H9 (cell line): ENCODE results near the gene LRRFIP1. TPM values are rescaled to one million over a fixed set of nuclear protein-coding genes. Genes with fewer than 3 reads are reported as not detected.

Experiments
- DNase-seq: peaks from one replicate; pipeline ENCODE4 v3.0.0-alpha.2; 2017
- H2AFZ ChIP-seq: one replicate; pipeline ENCODE4 v1.6.1; 2013; ENCODE audit warnings: mild to moderate bottlenecking, low read length, control low read depth, moderate library complexity
- H2AK5ac ChIP-seq: 2 replicates; pipeline ENCODE4 v1.6.1; 2013; ENCODE audit warnings: low read length, control low read depth, mixed read lengths; ENCODE audit not compliant: insufficient read length
- H2BK120ac ChIP-seq: one replicate; pipeline ENCODE4 v1.6.1; 2013; ENCODE audit warnings: low read depth, mild to moderate bottlenecking, low read length, control low read depth, inconsistent platforms; ENCODE audit not compliant: poor library complexity, severe bottlenecking
- H2BK12ac ChIP-seq: 2 replicates; pipeline ENCODE4 v1.6.1; 2013; ENCODE audit warnings: low read length, control low read depth, mixed read lengths, low read depth; ENCODE audit not compliant: insufficient read length
- H2BK15ac ChIP-seq: 2 replicates; pipeline ENCODE4 v1.6.1; 2013; ENCODE audit warnings: low read depth, low read length, control low read depth
- H2BK20ac ChIP-seq: one replicate; pipeline ENCODE4 v1.6.1; 2013; ENCODE audit warnings: low read depth, mild to moderate bottlenecking, low read length, control low read depth, inconsistent platforms; ENCODE audit not compliant: poor library complexity, severe bottlenecking
- H2BK5ac ChIP-seq: 2 replicates; pipeline ENCODE4 v1.6.1; 2013; ENCODE audit warnings: low read length, control low read depth, mixed read lengths; ENCODE audit not compliant: insufficient read length
- H3K14ac ChIP-seq: 2 replicates; pipeline ENCODE4 v1.6.1; 2013; ENCODE audit warnings: low read length, control low read depth; ENCODE audit not compliant: insufficient read depth
- H3K18ac ChIP-seq: 2 replicates; pipeline ENCODE4 v1.6.1; 2013; ENCODE audit warnings: low read depth, mild to moderate bottlenecking, mixed read lengths, low read length, control low read depth; ENCODE audit not compliant: insufficient read length
- H3K23ac ChIP-seq: 2 replicates; pipeline ENCODE4 v1.6.1; 2013; ENCODE audit warnings: low read length, control low read depth, mixed read lengths, low read depth; ENCODE audit not compliant: insufficient read length
- H3K23me2 ChIP-seq: 2 replicates; pipeline ENCODE4 v1.6.1; 2013; ENCODE audit warnings: low read depth, mild to moderate bottlenecking, mixed read lengths, low read length, control low read depth; ENCODE audit not compliant: insufficient read length, poor library complexity, severe bottlenecking
- H3K27ac ChIP-seq: 2 replicates; pipeline ENCODE4 v1.5.1; 2013; ENCODE audit warnings: low read length, control low read depth, mixed read lengths, low read depth; ENCODE audit not compliant: insufficient read length
- H3K27me3 ChIP-seq: 2 replicates; pipeline ENCODE4 v1.6.1; 2013; ENCODE audit warnings: low read length, control low read depth, inconsistent platforms; ENCODE audit not compliant: insufficient read depth
- H3K4ac ChIP-seq: 2 replicates; pipeline ENCODE4 v1.6.1; 2013; ENCODE audit warnings: low read depth, mild to moderate bottlenecking, control low read depth, inconsistent platforms, low read length, moderate library complexity
- H3K4me1 ChIP-seq: 2 replicates; pipeline ENCODE4 v1.6.1; 2013; ENCODE audit warnings: low read length, control low read depth, inconsistent platforms; ENCODE audit not compliant: insufficient read depth
- H3K4me2 ChIP-seq: 2 replicates; pipeline ENCODE4 v1.6.1; 2013; ENCODE audit warnings: low read length, control low read depth, mixed read lengths; ENCODE audit not compliant: insufficient read length, insufficient read depth
- H3K56ac ChIP-seq: 2 replicates; pipeline ENCODE4 v1.6.1; 2013; ENCODE audit warnings: low read depth, mild to moderate bottlenecking, mixed read lengths, low read length, control low read depth; ENCODE audit not compliant: insufficient read length
- H3K79me1 ChIP-seq: 2 replicates; pipeline ENCODE4 v1.6.1; 2013; ENCODE audit warnings: low read depth, mild to moderate bottlenecking, moderate library complexity, low read length, control low read depth, inconsistent platforms; ENCODE audit not compliant: insufficient read depth, poor library complexity, severe bottlenecking
- H3K79me2 ChIP-seq: 2 replicates; pipeline ENCODE4 v1.6.1; 2013; ENCODE audit warnings: low read length, control low read depth, inconsistent platforms; ENCODE audit not compliant: insufficient read depth
- H3K9ac ChIP-seq: 2 replicates; pipeline ENCODE4 v1.6.1; 2013; ENCODE audit warnings: low read length, control low read depth, mixed read lengths; ENCODE audit not compliant: insufficient read length; ENCODE audit errors: extremely low read depth
- H3K9me3 ChIP-seq: one replicate; pipeline ENCODE4 v1.6.1; 2013; ENCODE audit warnings: low read depth, low read length, inconsistent platforms; ENCODE audit not compliant: control insufficient read depth
- H3T11ph ChIP-seq: one replicate; pipeline ENCODE4 v1.6.1; 2013; ENCODE audit warnings: mild to moderate bottlenecking, low read length, control low read depth, inconsistent platforms
- H4K20me1 ChIP-seq: one replicate; pipeline ENCODE4 v1.6.1; 2013; ENCODE audit not compliant: control insufficient read depth, insufficient read length, insufficient read depth
- H4K5ac ChIP-seq: 2 replicates; pipeline ENCODE4 v1.6.1; 2013; ENCODE audit warnings: low read depth, mild to moderate bottlenecking, mixed read lengths, low read length, control low read depth; ENCODE audit not compliant: insufficient read length
- H4K8ac ChIP-seq: replicated peaks from 2 replicates; pipeline ENCODE4 v1.6.1; 2013; ENCODE audit warnings: low read length, control low read depth, mixed read lengths, low read depth; ENCODE audit not compliant: insufficient read length
- H4K91ac ChIP-seq: 2 replicates; pipeline ENCODE4 v1.6.1; 2013; ENCODE audit warnings: low read depth, mild to moderate bottlenecking, moderate library complexity, mixed read lengths, low read length, control low read depth; ENCODE audit not compliant: insufficient read length
- H3K27ac Mint-ChIP-seq, 3 experiments: 2 replicates in 2 of 3; 3 replicates in 1 of 3; pipeline ENCODE4 v1.8.0; 2020 to 2021; ENCODE audit warnings: mixed read lengths in 3 of 3, mild to moderate bottlenecking in 1 of 3, moderate library complexity in 1 of 3
- H3K27me3 Mint-ChIP-seq: 2 replicates; pipeline ENCODE4 v1.8.0; 2021; ENCODE audit warnings: low read depth, mild to moderate bottlenecking, moderate library complexity, mixed read lengths
- H3K36me3 Mint-ChIP-seq, 3 experiments: 2 replicates in 2 of 3; 3 replicates in 1 of 3; pipeline ENCODE4 v1.8.0; 2020 to 2021; ENCODE audit warnings: low read depth in 3 of 3, mixed read lengths in 3 of 3; ENCODE audit not compliant: insufficient read depth in 1 of 3
- H3K4me1 Mint-ChIP-seq, 2 experiments: 2 replicates each; pipeline ENCODE4 v1.8.0; 2020; ENCODE audit warnings: mixed read lengths in 2 of 2
- H3K4me3 Mint-ChIP-seq, 2 experiments: 2 replicates in 1 of 2; 3 replicates in 1 of 2; pipeline ENCODE4 v1.8.0; 2020 to 2021; ENCODE audit warnings: mild to moderate bottlenecking in 2 of 2, mixed read lengths in 2 of 2, moderate library complexity in 1 of 2
- H3K9me3 Mint-ChIP-seq, 2 experiments: 2 replicates in 1 of 2; 3 replicates in 1 of 2; pipeline ENCODE4 v1.8.0; 2020; ENCODE audit warnings: mild to moderate bottlenecking in 2 of 2, mixed read lengths in 2 of 2, moderate library complexity in 1 of 2
- WGBS: extraction: QIAGEN DNeasy Blood & Tissue Kit; methylation state at CpG from one replicate; pipeline ENCODE4 v1.1.7; 2013; ENCODE audit warnings: missing lambda C conversion rate, low lambda C conversion rate, mixed read lengths; ENCODE audit not compliant: insufficient read length; ENCODE audit errors: extremely low coverage; 5-methylcytosine and 5-hydroxymethylcytosine counted together
- total RNA-seq: library from RNA; stranded (reverse); gene quantifications from 2 replicates; pipeline ENCODE4 v1.2.1, GENCODE V29; 2021
- TF ChIP-seq, protein P1 (sequence below): fragments of 200-600 bp; sonication (generic); conservative IDR thresholded peaks from 3 replicates; pipeline ENCODE4 v1.8.0; 2021; ENCODE audit warnings: antibody characterized with exemption, mild to moderate bottlenecking

LRRFIP1 gene
- total RNA-seq, 1 experiment from 2014 or later = 38.5 TPM

- peaks cover 3% of the 10 kb centered on the region for H3K23me2 ChIP-seq
- H2BK15ac ChIP-seq = no peak overlapping the region
- Mint-ChIP-seq H3K4me1 (peaks cover 22 to 30% of the 10 kb centered on the region in 2 experiments), H3K9me3 (peaks cover 6 to 8% of the 10 kb centered on the region in 2 experiments), H3K4me3 (no peak overlapping the region), H3K27me3 (peaks cover 35% of the 10 kb centered on the region), H3K27ac (no peak overlapping the region), H3K36me3 (peaks cover 14 to 18% (median 15%) of the 10 kb centered on the region in 3 experiments)
- H3K9me3 ChIP-seq = no peaks in the 10 kb centered on the region
- no peak overlapping the region for H3T11ph ChIP-seq
- no peak overlapping the region for H3K27ac ChIP-seq
- no peak overlapping the region for H3K9ac ChIP-seq
- H4K20me1 ChIP-seq = no peaks in the 10 kb centered on the region
- H2BK20ac ChIP-seq = no peak overlapping the region
- no peak overlapping the region for H3K18ac ChIP-seq
- no peak overlapping the region for H4K91ac ChIP-seq
- peaks cover 4% of the 10 kb centered on the region; the same call in 1 of the 2 replicates for H3K4me1 ChIP-seq
- H3K4ac ChIP-seq = no peak overlapping the region
- no peak overlapping the region for H2BK120ac ChIP-seq
- no peak overlapping the region for H4K8ac ChIP-seq
- peaks cover 2% of the 10 kb centered on the region; the same call in 1 of the 2 replicates for H3K79me2 ChIP-seq
- DNase-seq = no peak
- no peak overlapping the region for H3K4me2 ChIP-seq
- no peak overlapping the region for H3K23ac ChIP-seq
- H3K56ac ChIP-seq = no peak overlapping the region
- H3K79me1 ChIP-seq = no peaks in the 10 kb centered on the region
- no peak overlapping the region for H3K14ac ChIP-seq
- no peak overlapping the region for H2AFZ ChIP-seq
- no peak overlapping the region for H2BK5ac ChIP-seq
- no peak overlapping the region for H4K5ac ChIP-seq
- peaks cover 3% of the 10 kb centered on the region; the same call in 1 of the 2 replicates for H3K27me3 ChIP-seq
- H2AK5ac ChIP-seq = no peak overlapping the region
- H2BK12ac ChIP-seq = no peak overlapping the region
- TF ChIP-seq, protein P1, sequence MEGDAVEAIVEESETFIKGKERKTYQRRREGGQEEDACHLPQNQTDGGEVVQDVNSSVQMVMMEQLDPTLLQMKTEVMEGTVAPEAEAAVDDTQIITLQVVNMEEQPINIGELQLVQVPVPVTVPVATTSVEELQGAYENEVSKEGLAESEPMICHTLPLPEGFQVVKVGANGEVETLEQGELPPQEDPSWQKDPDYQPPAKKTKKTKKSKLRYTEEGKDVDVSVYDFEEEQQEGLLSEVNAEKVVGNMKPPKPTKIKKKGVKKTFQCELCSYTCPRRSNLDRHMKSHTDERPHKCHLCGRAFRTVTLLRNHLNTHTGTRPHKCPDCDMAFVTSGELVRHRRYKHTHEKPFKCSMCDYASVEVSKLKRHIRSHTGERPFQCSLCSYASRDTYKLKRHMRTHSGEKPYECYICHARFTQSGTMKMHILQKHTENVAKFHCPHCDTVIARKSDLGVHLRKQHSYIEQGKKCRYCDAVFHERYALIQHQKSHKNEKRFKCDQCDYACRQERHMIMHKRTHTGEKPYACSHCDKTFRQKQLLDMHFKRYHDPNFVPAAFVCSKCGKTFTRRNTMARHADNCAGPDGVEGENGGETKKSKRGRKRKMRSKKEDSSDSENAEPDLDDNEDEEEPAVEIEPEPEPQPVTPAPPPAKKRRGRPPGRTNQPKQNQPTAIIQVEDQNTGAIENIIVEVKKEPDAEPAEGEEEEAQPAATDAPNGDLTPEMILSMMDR = no peak
- WGBS = no CpG with 5 or more reads among the region's 8 CpGs
These were observed 2.4 kb downstream of the LRRFIP1 start for GRCh38 chr2:237629739-237630138.
